Measurements from ENCODE around the gene TTPAL.
A peak's percentile ranks its signal among the peaks of the same experiment; 100 is the strongest.

TTPAL gene

GRCh38 chr20:44431502-44432234, 44.0 kb upstream of the TTPAL start:
- Histone ChIP-seq H3K4me2 (ENCODE audit: low read length) (no peak overlapping the region), H3K9ac (ENCODE audit: low read depth, low read length) (no peak overlapping the region), H3K36me3 (ENCODE audit: insufficient read depth, low read length) (no peaks in the 10 kb centered on the region), H3K4me1 (ENCODE audit: control insufficient read depth, insufficient read depth, low read length) (no peaks in the 10 kb centered on the region), H3K27me3 (ENCODE audit: control insufficient read depth, insufficient read depth, low read length) (peaks cover 35% of the 10 kb centered on the region), H3K4me3 (ENCODE audit: low read length) (no peak overlapping the region), H3K9me3 (replicated peaks; ENCODE audit: low read length) (no peaks in the 10 kb centered on the region)

- H3K4me1 ChIP-seq (ENCODE audit: control insufficient read depth, insufficient read depth, low read length): no peaks in the 10 kb centered on the region
- H3K9me3 ChIP-seq (replicated peaks; ENCODE audit: low read length): no peaks in the 10 kb centered on the region
- H3K4me2 ChIP-seq (ENCODE audit: low read length): no peak overlapping the region
- H3K36me3 ChIP-seq (ENCODE audit: insufficient read depth, low read length): no peaks in the 10 kb centered on the region
- peaks cover 31% of the 10 kb centered on the region for H3K27me3 ChIP-seq (ENCODE audit: control insufficient read depth, insufficient read depth, low read length)
- H3K9ac ChIP-seq (ENCODE audit: low read depth, low read length): no peak overlapping the region
- no peak overlapping the region for H3K4me3 ChIP-seq (ENCODE audit: low read length)
Measured at GRCh38 chr20:44432618-44433577, 42.8 kb upstream of the TTPAL start.

- Histone ChIP-seq H3K4me1 (ENCODE audit: control insufficient read depth, insufficient read depth, low read length) (no peaks in the 10 kb centered on the region), H3K27me3 (ENCODE audit: control insufficient read depth, insufficient read depth, low read length) (peaks cover 31% of the 10 kb centered on the region), H3K4me2 (ENCODE audit: low read length) (no peak overlapping the region), H3K36me3 (ENCODE audit: insufficient read depth, low read length) (no peaks in the 10 kb centered on the region), H3K4me3 (ENCODE audit: low read length) (no peak overlapping the region), H3K9me3 (replicated peaks; ENCODE audit: low read length) (no peaks in the 10 kb centered on the region), H3K9ac (ENCODE audit: low read depth, low read length) (no peak overlapping the region)
Measured at GRCh38 chr20:44433751-44434538, 41.7 kb upstream of the TTPAL start.

GRCh38 chr20:44435630-44436335, 39.9 kb upstream of the TTPAL start:
- peaks cover 28% of the 10 kb centered on the region for H3K27me3 ChIP-seq (ENCODE audit: control insufficient read depth, insufficient read depth, low read length)
- H3K9me3 ChIP-seq (replicated peaks; ENCODE audit: low read length): no peaks in the 10 kb centered on the region
- H3K9ac ChIP-seq (ENCODE audit: low read depth, low read length): no peak overlapping the region
- H3K4me1 ChIP-seq (ENCODE audit: control insufficient read depth, insufficient read depth, low read length): no peaks in the 10 kb centered on the region
- H3K4me3 ChIP-seq (ENCODE audit: low read length): no peak overlapping the region
- no peak overlapping the region for H3K4me2 ChIP-seq (ENCODE audit: low read length)
- H3K36me3 ChIP-seq (ENCODE audit: insufficient read depth, low read length): no peaks in the 10 kb centered on the region

GRCh38 chr20:44436393-44436792, 39.3 kb upstream of the TTPAL start:
- no peaks in the 10 kb centered on the region for H3K4me1 ChIP-seq (ENCODE audit: control insufficient read depth, insufficient read depth, low read length)

GRCh38 chr20:44437497-44437896, 38.2 kb upstream of the TTPAL start:
- H3K27me3 ChIP-seq (ENCODE audit: control insufficient read depth, insufficient read depth, low read length): peaks cover 22% of the 10 kb centered on the region
- no peaks in the 10 kb centered on the region for H3K36me3 ChIP-seq (ENCODE audit: insufficient read depth, low read length)
- no peak overlapping the region for H3K4me2 ChIP-seq (ENCODE audit: low read length)
- no peak overlapping the region for H3K4me3 ChIP-seq (ENCODE audit: low read length)
- no peaks in the 10 kb centered on the region for H3K4me1 ChIP-seq (ENCODE audit: control insufficient read depth, insufficient read depth, low read length)
- H3K9ac ChIP-seq (ENCODE audit: low read depth, low read length): no peak overlapping the region
- no peaks in the 10 kb centered on the region for H3K9me3 ChIP-seq (replicated peaks; ENCODE audit: low read length)

More at GRCh38 chr20:44436393-44436792, 39.3 kb upstream of the TTPAL start:
- no peak overlapping the region for H3K9ac ChIP-seq (ENCODE audit: low read depth, low read length)
- H3K4me2 ChIP-seq (ENCODE audit: low read length): no peak overlapping the region
- H3K9me3 ChIP-seq (replicated peaks; ENCODE audit: low read length): no peaks in the 10 kb centered on the region
- no peak overlapping the region for H3K4me3 ChIP-seq (ENCODE audit: low read length)
- H3K36me3 ChIP-seq (ENCODE audit: insufficient read depth, low read length): no peaks in the 10 kb centered on the region
- H3K27me3 ChIP-seq (ENCODE audit: control insufficient read depth, insufficient read depth, low read length): peaks cover 30% of the 10 kb centered on the region

- H3K36me3 ChIP-seq (ENCODE audit: insufficient read depth, low read length): no peaks in the 10 kb centered on the region
Measured at GRCh38 chr20:44438782-44439181, 36.9 kb upstream of the TTPAL start.

GRCh38 chr20:44439318-44439717, 36.4 kb upstream of the TTPAL start:
- H3K4me1 ChIP-seq (ENCODE audit: control insufficient read depth, insufficient read depth, low read length): no peaks in the 10 kb centered on the region
- H3K36me3 ChIP-seq (ENCODE audit: insufficient read depth, low read length): no peaks in the 10 kb centered on the region
- H3K4me3 ChIP-seq (ENCODE audit: low read length): no peak overlapping the region
- H3K27me3 ChIP-seq (ENCODE audit: control insufficient read depth, insufficient read depth, low read length): peaks cover 18% of the 10 kb centered on the region
- H3K4me2 ChIP-seq (ENCODE audit: low read length): no peak overlapping the region
- no peak overlapping the region for H3K9ac ChIP-seq (ENCODE audit: low read depth, low read length)
- no peaks in the 10 kb centered on the region for H3K9me3 ChIP-seq (replicated peaks; ENCODE audit: low read length)

More at GRCh38 chr20:44438782-44439181, 36.9 kb upstream of the TTPAL start:
- H3K27me3 ChIP-seq (ENCODE audit: control insufficient read depth, insufficient read depth, low read length): peaks cover 23% of the 10 kb centered on the region
- H3K9me3 ChIP-seq (replicated peaks; ENCODE audit: low read length): no peaks in the 10 kb centered on the region
- no peak overlapping the region for H3K4me2 ChIP-seq (ENCODE audit: low read length)
- no peak overlapping the region for H3K4me3 ChIP-seq (ENCODE audit: low read length)
- H3K9ac ChIP-seq (ENCODE audit: low read depth, low read length): no peak overlapping the region
- H3K4me1 ChIP-seq (ENCODE audit: control insufficient read depth, insufficient read depth, low read length): no peaks in the 10 kb centered on the region

GRCh38 chr20:44442298-44443070, 33.2 kb upstream of the TTPAL start:
- no peak overlapping the region for H3K9ac ChIP-seq (ENCODE audit: low read depth, low read length)
- H3K4me3 ChIP-seq (ENCODE audit: low read length): no peak overlapping the region

More at GRCh38 chr20:44442298-44443070, 33.2 kb upstream of the TTPAL start:
- H3K36me3 ChIP-seq (ENCODE audit: insufficient read depth, low read length): no peaks in the 10 kb centered on the region
- peak overlapping the region; percentile 38 for H3K4me2 ChIP-seq (ENCODE audit: low read length)
- H3K27me3 ChIP-seq (ENCODE audit: control insufficient read depth, insufficient read depth, low read length): peaks cover 19% of the 10 kb centered on the region
- H3K9me3 ChIP-seq (replicated peaks; ENCODE audit: low read length): no peaks in the 10 kb centered on the region
- H3K4me1 ChIP-seq (ENCODE audit: control insufficient read depth, insufficient read depth, low read length): no peaks in the 10 kb centered on the region

Measured in skeletal muscle satellite cell (primary cell).